ENCODE results near the gene MRPL50.

Gene MRPL50

GRCh38 chr9:101372327-101373118, 25.9 kb downstream of the MRPL50 start:
- DNase-seq, result no peak

DNA sequence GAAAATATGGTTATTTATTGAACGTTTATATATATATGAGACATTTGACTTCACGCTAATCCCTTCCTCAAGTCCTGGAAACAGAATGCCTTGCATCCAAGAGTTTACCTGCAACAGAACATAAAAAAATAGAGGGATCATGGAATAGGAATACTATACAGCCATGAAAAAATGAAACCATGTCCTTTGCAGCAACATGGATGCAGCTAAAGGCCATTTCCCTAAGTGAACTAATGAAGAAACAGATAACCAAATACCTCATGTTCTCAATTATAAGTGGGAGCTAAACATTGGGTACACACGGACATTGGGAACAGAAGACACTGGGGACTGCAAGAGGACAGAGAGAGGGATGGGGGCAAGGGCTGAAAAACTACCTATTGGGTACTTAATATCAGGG, 26.6 kb downstream of the MRPL50 start:
- DNase-seq, result no peak

DNA sequence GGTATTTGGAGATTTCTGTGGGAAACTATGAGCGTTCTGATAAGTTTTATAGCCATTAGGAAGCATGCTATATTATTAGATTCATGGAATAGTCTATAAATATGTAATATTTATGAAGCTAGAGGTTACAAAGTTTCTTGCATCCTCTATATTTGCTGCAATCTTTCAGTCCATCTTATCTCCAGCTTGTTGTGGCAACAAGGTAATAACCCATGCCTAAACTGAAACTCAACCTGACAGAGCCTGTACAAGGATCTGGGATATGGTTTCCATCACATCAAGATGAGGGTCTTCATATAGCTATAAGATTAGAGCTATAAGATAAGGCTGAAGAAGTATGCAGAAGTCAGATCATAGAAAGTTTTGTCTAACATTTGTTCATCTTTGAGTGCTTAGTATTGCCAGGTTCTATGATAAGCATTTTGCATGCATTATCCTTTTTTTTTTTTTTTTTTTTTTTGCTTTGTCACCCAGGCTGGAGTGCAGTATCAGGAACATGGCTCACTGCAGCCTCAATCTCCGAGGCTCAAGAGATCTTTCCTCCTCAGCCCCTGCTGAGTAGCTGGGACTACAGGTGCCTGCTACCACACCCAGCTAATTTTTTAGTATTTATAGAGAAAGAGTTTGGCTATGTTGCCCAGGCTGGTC, 28.4 kb downstream of the MRPL50 start:
- no peak for DNase-seq

DNA sequence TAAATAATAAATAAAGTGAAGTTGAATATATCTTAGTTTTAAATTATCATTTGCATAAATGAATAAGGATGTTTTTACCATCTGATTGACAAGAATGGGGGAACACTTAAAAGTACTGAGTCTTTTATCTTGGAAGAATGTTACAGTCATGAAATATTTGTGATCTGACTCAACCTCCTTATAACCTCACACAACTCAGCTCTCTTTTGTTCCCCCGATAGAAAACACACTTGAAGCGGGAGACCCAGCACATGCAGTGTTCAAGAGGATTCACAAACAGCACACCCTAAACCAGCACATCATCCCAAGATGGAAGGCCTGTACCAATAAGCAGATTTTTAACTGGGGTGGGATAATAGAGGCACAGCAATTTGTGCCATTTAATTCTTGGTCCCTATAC, 29.1 kb downstream of the MRPL50 start:
- DNase-seq, result no peak

GRCh38 chr9:101367323-101367722, 31.1 kb downstream of the MRPL50 start:
- DNase-seq, result no peak

DNA sequence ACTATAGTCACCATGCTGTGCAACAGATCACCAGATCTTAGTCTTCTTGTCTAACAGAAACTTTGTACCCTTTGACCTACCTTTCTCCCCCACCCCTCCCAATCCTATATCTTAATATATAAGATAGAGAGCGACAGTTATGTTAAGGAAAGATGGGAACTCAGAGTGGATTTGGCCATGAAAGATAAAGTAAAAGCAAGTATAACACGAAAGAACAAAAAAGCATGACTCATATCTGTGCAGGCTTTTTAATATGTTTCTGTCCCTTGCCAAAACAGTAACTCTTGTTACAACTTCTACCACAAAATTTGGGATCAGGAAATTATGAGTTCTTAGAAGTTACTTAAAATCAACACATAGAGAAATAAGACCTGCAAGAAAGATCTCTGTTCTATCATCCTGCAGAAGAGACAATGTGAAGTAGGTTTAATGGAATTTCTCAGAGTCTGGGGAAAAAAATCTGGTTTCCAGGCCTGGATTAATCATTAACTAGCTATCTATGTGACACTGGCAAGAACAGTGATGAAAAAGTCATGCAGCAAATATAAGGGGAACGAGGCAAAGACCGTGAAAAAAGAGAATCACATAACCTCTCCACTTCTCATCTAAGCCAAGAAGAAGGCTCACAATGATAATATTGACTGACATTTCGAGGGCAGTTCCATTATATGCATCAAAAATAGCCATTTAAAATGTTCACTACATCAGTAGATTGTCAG, 32.2 kb downstream of the MRPL50 start:
- no peak for DNase-seq

- DNase-seq, result no peak
Measured at GRCh38 chr9:101365181-101365580, 33.2 kb downstream of the MRPL50 start.

DNA sequence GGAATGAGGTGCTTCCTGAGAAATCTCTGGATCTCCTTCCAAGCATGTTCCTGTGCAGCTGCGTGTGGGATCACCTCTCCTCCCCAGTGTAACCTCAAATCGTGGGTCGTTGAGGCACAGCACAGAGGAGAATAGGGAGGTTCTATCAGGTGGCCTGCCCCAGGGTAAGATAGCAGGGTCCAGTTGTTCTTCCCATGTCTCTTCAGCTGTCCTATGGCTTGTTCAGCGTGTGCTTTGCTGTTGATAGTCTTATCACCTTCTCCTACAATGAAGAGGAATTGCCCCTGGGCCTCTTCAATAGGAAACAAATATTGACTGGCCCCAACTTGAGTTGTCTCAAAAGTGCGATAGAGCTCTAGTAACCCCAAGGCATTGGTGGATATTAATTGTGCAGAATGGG, 36.0 kb downstream of the MRPL50 start:
- DNase-seq, result no peak

- no peak for DNase-seq
Measured at GRCh38 chr9:101360647-101361046, 37.8 kb downstream of the MRPL50 start.

GRCh38 chr9:101359679-101360078, 38.7 kb downstream of the MRPL50 start:
- DNase-seq, result no peak

DNA sequence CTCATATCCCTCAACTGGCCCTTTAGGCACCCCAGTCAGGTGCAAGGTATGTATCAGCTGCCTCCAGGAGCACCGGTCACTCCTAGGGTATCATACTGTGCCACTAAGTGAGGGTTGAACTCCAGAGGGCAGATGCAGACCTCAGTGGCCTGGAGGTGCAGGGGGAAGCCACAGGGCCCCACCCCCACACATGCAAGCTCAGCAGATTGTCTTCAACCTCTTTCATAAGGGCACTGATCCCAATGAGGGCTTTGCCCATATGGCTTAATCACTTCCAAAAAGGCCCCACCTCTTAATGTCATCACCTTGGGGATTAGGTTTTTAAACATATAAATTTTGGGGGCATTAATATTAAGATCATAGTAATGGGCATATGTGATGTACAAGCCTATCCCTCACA, 41.8 kb downstream of the MRPL50 start:
- no peak for DNase-seq

- DNase-seq, result no peak
Measured at GRCh38 chr9:101354765-101355708, 43.4 kb downstream of the MRPL50 start.

GRCh38 chr9:101354143-101354764, 44.2 kb downstream of the MRPL50 start:
- no peak for DNase-seq

GRCh38 chr9:101353683-101354082, 44.7 kb downstream of the MRPL50 start:
- DNase-seq, result no peak

DNA sequence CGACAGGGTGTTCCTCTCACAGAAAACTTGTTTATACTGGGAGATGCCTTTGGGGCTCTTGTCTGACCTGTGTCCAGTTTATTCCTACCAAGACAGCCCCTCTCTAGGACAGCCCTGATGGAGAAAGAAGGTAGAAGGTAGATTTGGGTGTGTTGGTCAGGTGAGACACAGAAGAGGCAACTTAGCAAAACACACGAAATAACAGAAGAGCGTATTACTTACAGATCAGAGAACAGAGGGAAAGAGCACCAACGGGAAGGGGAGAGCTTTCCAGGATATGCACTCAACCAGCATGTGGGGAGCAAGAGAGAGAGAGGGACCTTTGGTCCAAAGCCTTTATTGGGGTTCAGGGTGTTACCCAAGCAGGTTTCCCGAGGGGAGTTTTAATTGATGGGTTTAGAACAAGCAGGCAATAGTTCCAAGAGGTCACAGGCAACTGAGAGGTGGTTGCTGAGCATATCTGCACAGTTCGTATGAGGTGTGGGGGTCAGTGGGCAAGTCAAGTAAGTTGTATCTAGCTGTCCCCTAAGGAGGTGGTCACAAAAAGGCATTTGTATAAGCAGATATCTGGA, 45.4 kb downstream of the MRPL50 start:
- DNase-seq, result no peak

GRCh38 chr9:101350285-101350684, 48.1 kb downstream of the MRPL50 start:
- DNase-seq, result no peak

GRCh38 chr9:101342595-101342994, 55.8 kb downstream of the MRPL50 start:
- DNase-seq, result no peak

DNA sequence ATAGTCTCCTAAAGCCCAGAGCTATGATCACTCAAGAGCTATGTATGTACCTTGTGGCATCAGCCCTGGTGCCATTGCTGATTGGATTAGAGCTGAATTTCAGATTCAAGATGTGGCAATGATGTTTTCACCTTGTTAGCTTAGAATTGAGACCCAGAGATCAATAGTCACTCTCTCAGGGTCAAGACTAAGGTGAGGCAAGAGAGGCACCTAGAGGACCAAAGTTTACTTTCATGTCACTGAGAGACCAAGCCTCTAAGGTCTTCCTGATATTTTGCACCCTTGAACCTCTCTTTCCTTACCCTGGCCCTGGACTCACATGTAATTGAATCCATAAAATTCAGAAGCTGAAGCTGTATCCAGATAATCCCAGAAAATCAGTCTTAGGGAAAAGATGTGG, 56.5 kb downstream of the MRPL50 start:
- DNase-seq, result no peak
